Activated naive CD4-positive, alpha-beta T cell treated with anti-CD3 and anti-CD28 coated beads, Interleukin-2, amount 50 U/mL, for 72 hours (primary cell): ENCODE results near the gene SUSD2. TPM values are rescaled to one million over a fixed set of nuclear protein-coding genes. Genes with fewer than 3 reads are reported as not detected.
"Not testable (repeated sequence)": the region's sequence is repeated elsewhere in the genome, so short reads cannot be mapped to it uniquely, and the experiment has no call there.

Experiments used
- ATAC-seq, 2 donors: fragments of 150-1000 bp; cut with Tn5 transposase; 2 replicates each; pipeline ENCODE4 v1.10.0; 2021; ENCODE audit warnings: mild to moderate bottlenecking in 2 of 2, moderate library complexity in 2 of 2
- DNase-seq, 2 donors: peaks; one replicate each; pipeline ENCODE4 v3.0.0; 2021 to 2022; ENCODE audit warnings: low spot score in 2 of 2
- H3K27ac Mint-ChIP-seq, 2 donors: one replicate each; pipeline ENCODE4 v1.8.0; 2022; ENCODE audit warnings: mild to moderate bottlenecking in 2 of 2, mixed read lengths in 2 of 2
- H3K36me3 Mint-ChIP-seq, 2 donors: one replicate each; pipeline ENCODE4 v1.8.0; 2022; ENCODE audit warnings: mixed read lengths in 2 of 2
- H3K9me3 Mint-ChIP-seq, 2 donors: one replicate each; pipeline ENCODE4 v1.8.0; 2022; ENCODE audit warnings: mixed read lengths in 2 of 2
- total RNA-seq, 2 donors: library from RNA; stranded (reverse); gene quantifications; one replicate each; pipeline ENCODE4 v1.2.3, GENCODE V29; 2022

Gene SUSD2
- total RNA-seq, 2 donors from 2014 or later: 0.20 to 1.6 TPM

DNA sequence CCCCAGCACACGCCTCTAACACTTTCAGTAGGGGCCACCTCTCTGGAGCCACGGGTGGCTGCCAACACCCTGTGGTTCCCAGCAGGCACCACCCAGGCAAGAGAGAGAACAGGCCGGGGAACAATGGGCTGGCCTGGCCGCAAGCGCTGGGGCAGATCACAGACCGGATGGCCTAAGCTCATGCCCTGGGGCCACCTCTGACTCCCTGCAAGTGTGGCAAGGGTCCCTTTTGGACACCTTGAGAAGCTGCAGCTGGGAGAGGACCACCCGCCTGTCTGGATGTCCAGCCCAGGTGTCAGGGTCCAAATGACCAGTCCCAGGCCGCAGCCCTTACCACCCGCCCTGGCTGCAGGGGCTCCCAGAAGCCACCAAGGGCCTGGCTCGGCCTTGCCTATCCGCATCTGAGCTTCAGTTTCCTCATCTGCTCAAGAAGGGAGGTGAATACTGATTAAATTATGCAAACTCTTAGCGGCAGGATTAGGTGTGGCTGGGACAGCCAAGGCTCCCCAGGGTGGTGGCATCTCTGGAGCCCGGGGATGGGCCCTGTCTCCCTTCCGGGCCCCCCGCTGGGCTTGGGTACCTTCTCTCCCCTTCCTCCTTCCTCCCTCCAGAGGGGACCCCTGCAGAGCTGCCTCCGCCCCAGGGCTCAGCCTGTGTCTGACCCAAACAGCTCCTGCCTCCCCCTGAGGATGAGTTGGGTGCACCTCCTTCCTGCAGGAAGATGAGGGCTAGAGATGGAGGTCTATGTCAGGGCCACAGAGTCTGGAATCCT, 785 bp upstream of the SUSD2 start:
- H3K27ac Mint-ChIP-seq: peak overlapping the region in 1 of 2 donors; percentile 49
- no peaks in the 10 kb centered on the region for H3K9me3 Mint-ChIP-seq
- H3K36me3 Mint-ChIP-seq: no peaks in the 10 kb centered on the region
- ATAC-seq: no peak
- no peak for DNase-seq

DNA sequence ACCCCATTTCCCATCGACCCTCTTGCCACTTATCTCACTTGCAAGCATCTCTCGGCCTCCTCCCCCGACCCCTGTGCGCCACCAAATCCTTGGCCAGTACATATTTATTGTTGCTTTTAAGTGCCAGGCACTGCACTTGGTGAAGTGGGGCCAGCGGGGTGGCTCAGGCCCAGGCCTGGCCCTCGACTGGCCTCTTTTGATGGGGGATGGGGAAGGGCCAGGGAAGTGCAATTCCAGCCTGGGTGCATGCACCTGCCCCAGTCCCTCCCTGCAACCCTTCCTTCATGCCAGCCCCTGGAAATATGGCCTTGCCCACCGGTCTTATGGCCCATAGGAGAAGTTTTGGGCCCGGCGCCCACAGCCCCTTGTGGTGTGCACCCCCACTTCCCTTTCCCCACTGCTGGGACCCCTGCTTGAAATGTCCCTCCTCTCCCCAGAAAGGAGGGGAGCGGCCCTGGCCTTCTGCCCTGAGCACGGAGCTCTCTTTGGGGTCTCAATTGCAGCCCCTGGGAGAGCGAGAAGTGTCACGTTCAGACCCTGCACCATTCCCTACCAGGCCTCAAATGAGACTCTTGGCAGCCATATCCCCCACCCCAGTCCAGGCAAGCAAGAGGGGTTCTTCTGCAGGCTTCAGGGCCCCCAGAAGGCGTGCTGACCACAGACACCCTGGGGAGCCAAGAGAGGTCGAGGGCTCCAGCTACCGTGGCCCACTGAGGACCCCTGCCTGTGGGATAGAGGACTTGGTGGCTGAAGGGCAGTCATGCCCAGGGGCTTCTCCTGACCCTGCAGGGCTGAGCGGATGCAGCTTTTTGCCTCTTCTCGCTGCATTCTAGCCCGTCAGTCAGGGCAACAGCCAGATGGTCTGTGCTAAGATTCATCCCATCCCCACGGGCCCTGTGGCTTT, 961 bp downstream of the SUSD2 start:
- H3K36me3 Mint-ChIP-seq: no peaks in the 10 kb centered on the region
- H3K27ac Mint-ChIP-seq: no peak overlapping the region
- DNase-seq (no peak), ATAC-seq (no peak)
- no peaks in the 10 kb centered on the region for H3K9me3 Mint-ChIP-seq

- not testable (repeated sequence) for H3K36me3 Mint-ChIP-seq, H3K27ac Mint-ChIP-seq, ATAC-seq, H3K9me3 Mint-ChIP-seq, DNase-seq
These were observed 1.6 kb downstream of the SUSD2 start for GRCh38 chr22:24182900-24183246.

DNA sequence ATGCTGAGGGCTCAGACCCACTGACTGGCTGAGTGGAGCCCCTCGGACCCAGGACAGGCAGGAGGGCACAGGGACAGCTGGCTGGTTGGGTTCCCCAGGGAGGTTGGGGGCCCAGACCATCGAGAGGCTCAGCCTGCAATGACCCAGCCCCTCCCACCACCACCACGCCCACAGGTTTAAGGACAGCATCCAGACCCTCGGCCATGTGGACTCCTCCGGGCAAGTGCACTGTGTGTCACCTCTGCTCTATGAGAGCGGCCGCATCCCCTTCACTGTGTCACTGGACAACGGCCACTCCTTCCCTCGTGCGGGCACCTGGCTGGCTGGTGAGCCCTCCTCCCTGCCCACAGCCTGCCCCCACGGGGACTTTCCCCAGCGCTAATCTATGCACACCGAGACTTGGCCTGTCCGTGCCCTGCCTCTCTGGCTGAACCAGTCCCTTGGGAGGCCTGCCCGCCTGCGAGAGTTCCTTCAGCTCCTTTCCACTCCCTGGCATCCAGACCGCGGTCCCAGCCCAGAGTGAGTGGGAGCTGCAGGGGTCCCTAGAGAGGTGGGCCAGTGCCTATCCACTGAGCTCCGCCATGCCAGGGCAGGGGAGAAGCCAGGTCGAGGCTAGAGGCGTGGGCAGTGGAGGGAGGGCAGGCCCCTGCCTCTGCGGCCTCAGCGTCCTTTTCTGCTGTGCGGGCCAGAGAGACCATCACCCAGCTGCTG, 2.2 kb downstream of the SUSD2 start:
- no peak for ATAC-seq
- H3K27ac Mint-ChIP-seq: peak overlapping the region in 1 of 2 donors; percentile 44
- no peaks in the 10 kb centered on the region for H3K9me3 Mint-ChIP-seq
- peak in 1 of 2 donors; percentile 51 for DNase-seq
- H3K36me3 Mint-ChIP-seq: no peaks in the 10 kb centered on the region

DNA sequence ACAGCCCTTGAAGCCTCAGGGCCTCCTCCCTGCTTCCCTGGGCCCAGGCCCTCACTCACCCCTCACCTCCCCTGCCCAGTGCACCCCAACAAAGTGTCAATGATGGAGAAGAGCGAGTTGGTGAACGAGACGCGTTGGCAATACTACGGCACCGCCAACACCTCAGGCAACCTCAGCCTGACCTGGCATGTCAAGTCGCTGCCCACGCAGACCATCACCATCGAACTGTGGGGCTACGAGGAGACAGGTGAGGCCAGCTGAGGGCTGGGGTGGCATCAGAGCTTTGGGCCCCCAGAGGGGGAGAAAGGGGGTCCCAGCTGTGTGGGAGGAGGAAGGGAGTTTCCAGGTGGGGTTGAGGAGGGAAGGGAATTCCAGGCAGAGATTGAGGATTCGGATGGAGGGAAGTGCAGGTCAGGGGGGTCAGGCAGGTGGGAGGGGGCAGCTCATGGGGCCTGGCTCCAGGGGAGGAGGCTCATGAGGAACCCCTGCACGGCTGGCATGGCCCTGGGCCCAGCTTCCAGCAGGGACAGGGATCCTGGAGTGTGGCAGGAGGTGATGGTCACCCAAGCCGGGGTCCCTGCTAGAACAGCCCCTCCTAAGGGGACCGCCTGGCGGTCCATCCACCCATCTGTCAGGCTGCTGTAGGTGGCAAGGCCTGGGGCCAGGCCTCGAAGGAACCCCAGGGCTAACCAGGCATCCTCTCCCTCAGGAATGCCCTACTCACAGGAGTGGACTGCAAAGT, 2.9 kb downstream of the SUSD2 start:
- DNase-seq (peak in 1 of 2 donors; percentile 40), ATAC-seq (no peak)
- Mint-ChIP-seq H3K27ac (peak overlapping the region in 1 of 2 donors; percentile 81), H3K36me3 (no peaks in the 10 kb centered on the region), H3K9me3 (no peaks in the 10 kb centered on the region)

GRCh38 chr22:24185001-24185500, 3.8 kb downstream of the SUSD2 start:
- ATAC-seq (no peak), DNase-seq (peak in 1 of 2 donors; percentile 47)
- H3K36me3 Mint-ChIP-seq: no peaks in the 10 kb centered on the region
- H3K9me3 Mint-ChIP-seq: no peaks in the 10 kb centered on the region
- H3K27ac Mint-ChIP-seq: no peak overlapping the region

GRCh38 chr22:24185501-24186351, 4.4 kb downstream of the SUSD2 start:
- H3K9me3 Mint-ChIP-seq: no peaks in the 10 kb centered on the region
- DNase-seq (no peak), ATAC-seq (no peak)
- H3K27ac Mint-ChIP-seq: peak overlapping the region in 1 of 2 donors; percentile 29
- H3K36me3 Mint-ChIP-seq: no peaks in the 10 kb centered on the region

DNA sequence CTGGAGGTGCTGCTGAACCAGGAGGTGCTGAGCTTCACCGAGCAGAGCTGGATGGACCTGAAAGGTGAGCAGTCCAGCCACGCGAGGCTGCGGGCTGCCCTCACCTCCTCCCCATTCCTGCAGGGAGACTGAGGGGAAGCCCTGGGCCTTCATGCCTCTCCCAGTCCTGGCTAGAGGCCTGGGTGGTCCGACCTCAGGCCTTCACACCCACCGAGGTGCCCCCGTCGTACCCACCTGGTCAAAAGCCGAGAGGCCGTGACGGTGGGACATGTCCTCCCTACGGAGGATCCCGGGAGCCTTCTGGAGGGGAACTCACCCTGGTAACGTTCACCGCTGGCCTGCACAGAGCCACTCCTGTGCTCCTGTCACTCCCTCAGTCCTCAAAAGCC, 5.1 kb downstream of the SUSD2 start:
- no peak overlapping the region for H3K27ac Mint-ChIP-seq
- no peak for ATAC-seq
- no peak for DNase-seq
- H3K36me3 Mint-ChIP-seq: no peaks in the 10 kb centered on the region
- no peaks in the 10 kb centered on the region for H3K9me3 Mint-ChIP-seq

- DNase-seq (no peak), ATAC-seq (no peak)
- no peaks in the 10 kb centered on the region for H3K9me3 Mint-ChIP-seq
- H3K36me3 Mint-ChIP-seq: no peaks in the 10 kb centered on the region
- no peak overlapping the region for H3K27ac Mint-ChIP-seq
These were observed 5.8 kb downstream of the SUSD2 start for GRCh38 chr22:24186892-24187670.

GRCh38 chr22:24187731-24188644, 6.7 kb downstream of the SUSD2 start:
- no peak overlapping the region for H3K27ac Mint-ChIP-seq
- H3K36me3 Mint-ChIP-seq: no peaks in the 10 kb centered on the region
- no peaks in the 10 kb centered on the region for H3K9me3 Mint-ChIP-seq
- DNase-seq (no peak), ATAC-seq (no peak)

DNA sequence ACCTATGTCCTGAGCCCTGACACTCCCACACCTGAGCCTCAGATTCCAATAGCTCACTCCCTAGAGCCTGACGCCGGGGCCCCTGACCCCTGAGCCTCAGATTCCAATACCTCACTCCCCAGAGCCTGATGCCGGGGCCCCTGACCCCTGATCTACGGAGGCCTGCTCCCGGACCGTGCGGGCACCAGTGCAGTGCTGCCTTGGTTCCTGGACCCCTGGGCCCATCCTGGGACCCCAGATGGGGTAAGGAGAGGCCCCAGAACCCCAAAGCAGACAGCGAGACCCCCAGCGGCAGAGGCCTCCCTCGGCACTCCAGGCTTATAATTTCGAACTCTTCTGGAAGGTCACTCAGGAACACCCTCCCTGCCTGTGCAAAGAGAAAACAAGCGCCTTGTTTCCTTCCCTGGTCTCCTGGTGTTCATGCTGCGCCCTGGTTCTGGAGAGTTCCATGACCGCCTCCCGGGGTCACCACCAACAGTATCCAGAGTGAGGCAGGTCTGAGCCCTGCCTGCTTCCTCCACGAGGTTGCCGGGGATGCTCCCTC, 7.5 kb downstream of the SUSD2 start:
- Mint-ChIP-seq H3K36me3 (no peaks in the 10 kb centered on the region), H3K9me3 (no peaks in the 10 kb centered on the region), H3K27ac (peak overlapping the region in 1 of 2 donors; percentile 74)
- ATAC-seq: no peak
- no peak for DNase-seq

- ATAC-seq (peak; percentile 66 to 79), DNase-seq (peak in 1 of 2 donors; percentile 62)
- H3K36me3 Mint-ChIP-seq: no peaks in the 10 kb centered on the region
- H3K27ac Mint-ChIP-seq: peak overlapping the region in 1 of 2 donors; percentile 74
- no peaks in the 10 kb centered on the region for H3K9me3 Mint-ChIP-seq
These were observed 8.2 kb downstream of the SUSD2 start for GRCh38 chr22:24189249-24190158.

DNA sequence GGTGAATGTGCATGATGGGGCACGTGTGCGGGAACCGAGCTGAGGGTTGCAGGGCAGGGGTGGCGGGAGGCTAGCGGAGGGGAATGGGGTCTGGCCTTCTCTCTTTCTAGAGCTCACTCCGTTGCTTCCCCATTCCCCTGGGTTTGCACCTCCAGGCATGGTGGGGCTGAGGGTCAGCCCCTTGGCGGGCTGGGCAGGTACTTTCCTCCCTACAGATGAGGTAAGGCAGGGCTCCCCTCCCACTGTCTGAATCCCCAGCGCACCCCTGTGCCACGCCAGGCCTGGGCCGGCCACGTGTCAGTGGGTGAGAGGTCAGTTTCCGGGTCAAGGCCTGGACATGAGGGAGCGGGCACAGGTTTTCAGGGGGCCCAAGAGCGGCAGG, 8.9 kb downstream of the SUSD2 start:
- DNase-seq (no peak), ATAC-seq (no peak)
- Mint-ChIP-seq H3K36me3 (no peaks in the 10 kb centered on the region), H3K9me3 (no peaks in the 10 kb centered on the region), H3K27ac (peak overlapping the region in 1 of 2 donors; percentile 30)
